H1 (cell line): ENCODE results near the gene AP3S1. TPM values are rescaled to one million over a fixed set of nuclear protein-coding genes. Genes with fewer than 3 reads are reported as not detected.

Experiments
- CREB1 ChIP-seq: IDR thresholded peaks from 2 replicates; pipeline ENCODE4 v1.6.1; 2012; ENCODE audit warnings: inconsistent platforms
- E2F6 ChIP-seq: IDR thresholded peaks from 2 replicates; pipeline ENCODE4 v1.6.1; 2012; ENCODE audit warnings: inconsistent platforms
- EGR1 ChIP-seq: IDR thresholded peaks from 2 replicates; pipeline ENCODE4 v1.6.1; 2011; ENCODE audit warnings: low read depth, low read length, borderline replicate concordance
- HDAC2 ChIP-seq, 2 experiments: fragments of 300-600 bp in 1 of 2; sonication (generic) in 1 of 2; IDR thresholded peaks; 2 replicates each; pipeline ENCODE4 v1.6.1; 2011 to 2012; ENCODE audit warnings: low read depth in 2 of 2, low read length in 2 of 2, mild to moderate bottlenecking in 2 of 2, moderate library complexity in 2 of 2, borderline replicate concordance in 1 of 2, inconsistent platforms in 1 of 2
- PHF8 ChIP-seq: fragments of 200-600 bp; sonication (generic); conservative IDR thresholded peaks from 2 replicates; pipeline ENCODE4 v1.7.1; 2012; ENCODE audit warnings: low read depth, mild to moderate bottlenecking, inconsistent platforms, low read length, moderate library complexity
- RAD21 ChIP-seq, 2 experiments: IDR thresholded peaks in 1 of 2; conservative IDR thresholded peaks in 1 of 2; 2 replicates each; pipeline ENCODE4 v1.6.1; 2011; ENCODE audit warnings: low read depth in 2 of 2, low read length in 2 of 2, improper control_type of control experiment in 1 of 2, inconsistent platforms in 1 of 2, mild to moderate bottlenecking in 1 of 2, moderate library complexity in 1 of 2
- polyA plus RNA-seq, 7 experiments: library from polyadenylated mRNA; depleted of rRNA in 3 of 7; stranded (reverse) in 5 of 7; unstranded in 2 of 7; fragments of >200 nt in 5 of 7; fragments of 200-250 nt in 2 of 7; gene quantifications; 1 replicate in 5 of 7; 2 replicates in 1 of 7; 4 replicates in 1 of 7; pipeline versions ENCODE4 v1.2.1 to v1.2.3, GENCODE V29; 2011 to 2013; ENCODE audit warnings: missing spikeins in 2 of 7, mixed read lengths in 2 of 7
- total RNA-seq: library from RNA; stranded (reverse); fragmentation: NEBNext Ultra II Directional; extraction: Animal tissue kit (Norgen Biotek cat#: 25700); gene quantifications from 2 replicates; pipeline ENCODE4 v1.2.1, GENCODE V29; 2021

Gene AP3S1
- total and polyA plus RNA-seq, 2 of the 8 experiments (the other 6 are each of a cell fraction or from before 2014, with no cell fraction given), result 26.6 to 72.7 TPM

GRCh38 chr5:115812372-115812771 lies 29.4 kb upstream of the AP3S1 start (continued):
- TF ChIP-seq E2F6 (no peak), PHF8 (no peak), HDAC2 (IDR thresholded peaks at IDR 0.05; ENCODE audit: borderline replicate concordance in 1 of 2, low read depth in 2 of 2, low read length in 2 of 2) (no peak), RAD21 (IDR thresholded peaks at IDR 0.05 in 1 of 2, conservative IDR thresholded peaks at IDR 0.05 in 1 of 2; ENCODE audit: low read depth in 2 of 2, low read length in 2 of 2) (no peak), EGR1 (no peak), CREB1 (no peak)
- TF ChIP-seq, all 59 proteins: peak for 0
